Heart left ventricle (tissue), 16 donors: ENCODE data around the gene COL8A2. TPM values are rescaled to one million over a fixed set of nuclear protein-coding genes. Genes with fewer than 3 reads are reported as not detected.

ENCODE experiments used
- ATAC-seq, 4 donors: fragments of 200-7000 bp; cut with Tn5 transposase; one replicate each; pipeline ENCODE4 v1.9.1; 2020 to 2022; ENCODE audit warnings: moderate library complexity in 4 of 4, mild to moderate bottlenecking in 3 of 4, moderate number of reproducible peaks in 1 of 4
- DNase-seq, 5 donors: peaks; one replicate each; pipeline ENCODE4 v3.0.0-alpha.2; 2020
- H3K27ac ChIP-seq, 12 donors: fragments of 200-600 bp; sonication (generic) in 4 of 12; one replicate each; pipeline versions ENCODE4 v1.5.0 to v1.8.0; 2016 to 2022; ENCODE audit warnings: mild to moderate bottlenecking in 2 of 12
- H3K27me3 ChIP-seq, 9 donors: fragments of 200-600 bp; sonication (generic) in 2 of 9; one replicate each; pipeline versions ENCODE4 v1.5.1 to v1.8.0; 2016 to 2022; ENCODE audit warnings: mild to moderate bottlenecking in 3 of 9
- H3K36me3 ChIP-seq, 9 donors: fragments of 200-600 bp; sonication (generic) in 2 of 9; one replicate each; pipeline versions ENCODE4 v1.5.0 to v1.8.0; 2018 to 2022; ENCODE audit warnings: mild to moderate bottlenecking in 2 of 9
- H3K4me1 ChIP-seq, 12 donors: fragments of 200-600 bp; sonication (generic) in 4 of 12; one replicate each; pipeline versions ENCODE4 v1.5.0 to v1.8.0; 2016 to 2022; ENCODE audit warnings: mild to moderate bottlenecking in 3 of 12
- H3K4me3 ChIP-seq, 12 donors: fragments of 200-600 bp; sonication (generic) in 4 of 12; one replicate each; pipeline versions ENCODE4 v1.5.0 to v1.8.0; 2017 to 2022; ENCODE audit warnings: mild to moderate bottlenecking in 9 of 12, moderate library complexity in 4 of 12
- H3K9me3 ChIP-seq, 12 donors: fragments of 200-600 bp; sonication (generic) in 4 of 12; one replicate each; pipeline versions ENCODE4 v1.5.0 to v1.8.0; 2016 to 2022; ENCODE audit warnings: mild to moderate bottlenecking in 1 of 12
- CTCF ChIP-seq, 12 donors: fragments of 200-600 bp; sonication (generic) in 4 of 12; IDR thresholded peaks; one replicate each; pipeline versions ENCODE4 v1.5.0 to v1.8.0; 2018 to 2022; ENCODE audit warnings: antibody characterized with exemption in 12 of 12, mild to moderate bottlenecking in 5 of 12
- POLR2A ChIP-seq, 2 donors: fragments of 450-650 bp; IDR thresholded peaks; one replicate each; pipeline ENCODE4 v1.6.1; 2017; ENCODE audit warnings: antibody characterized with exemption in 2 of 2, mild to moderate bottlenecking in 2 of 2, moderate library complexity in 2 of 2
- WGBS, 4 donors: extraction: QIAGEN DNeasy Blood & Tissue Kit in 2 of 4; methylation state at CpG; one replicate each; pipeline versions ENCODE4 v1.1.5 to v1.1.7; 2013 to 2018; 5-methylcytosine and 5-hydroxymethylcytosine counted together
- intact Hi-C, 10 donors: fragments of 100-400 bp; cut with DNase I; formaldehyde crosslinking; loops; one replicate each; pipeline versions ENCODE4 v1.11.1 to v1.14.2; 2022
- polyA plus RNA-seq, 2 donors: library from polyadenylated mRNA; stranded (reverse); fragments of 200-250 nt; gene quantifications; one replicate each; pipeline ENCODE4 v1.2.3, GENCODE V29; 2013
- total RNA-seq, 9 donors: library from RNA; depleted of rRNA in 2 of 9; stranded (reverse); fragments of >200 nt in 2 of 9; fragmentation: NEBNext Ultra II Directional in 3 of 9; extraction: Animal tissue kit (Norgen Biotek cat#: 25700) in 3 of 9; gene quantifications; one replicate each; pipeline versions ENCODE4 v1.1.0 to v1.2.4, GENCODE V29; 2016 to 2023
- donor health status: ischemic (EF 13 %, LVEDD 7.1; RV severe dilation, severe dysfunction).
- donor health status: healthy with polysubstance abuse.
- donor health status: DM: no; HTN: yes; CAD: no.
- donor health status: DM: no; HTN: no; CAD: no.
- donor health status: ischemic (EF 25% LVEDD 6.9; RV normal size, moderate dysfunction).
- donor health status: ischemic (EF 25% LVEDD 5.7; RV mildly dilated, moderate dysfunction).
- donor health status: healthy.
- donor health status: DM: yes; HTN: yes; CAD: no.
- donor health status: ischemic (EF 35%, LVEDD 5.7; RV mildly dilated, moderate dysfunction).
- donor health status: nonischemic (EF 11% LVEDD 7.7; RV severe dilation, severe dysfunction).
- donor health status: DM: yes; HTN: yes; CAD: no.
- donor health status: PGD.
- donor health status: ischemic (EF 29% LVEDD 5.4; RV normal size, mild dysfunction).
- donor health status: nonischemic (EF 23%, LVEDD 6.1; RV moderate dilation, normal function).

Gene COL8A2
- total and polyA plus RNA-seq, 11 donors: 0.33 to 2.6 (median 0.60) TPM

GRCh38 chr1:36070349-36070748 lies 54.7 kb downstream of the COL8A2 start:
- Histone ChIP-seq H3K27me3 (no peaks in the 10 kb centered on the region), H3K27ac (no peak overlapping the region), H3K4me3 (no peak overlapping the region), H3K36me3 (no peaks in the 10 kb centered on the region), H3K4me1 (no peaks in the 10 kb centered on the region), H3K9me3 (no peaks in the 10 kb centered on the region)
- TF ChIP-seq CTCF (IDR thresholded peaks at IDR 0.05): no peak
- no peak for TF ChIP-seq POLR2A (IDR thresholded peaks at IDR 0.05)
- intact Hi-C loops: no loop called here
- no peak for ATAC-seq
- 77 to 87% (median 83%) methylated on average over 2 of the region's 2 CpGs for WGBS, 4 donors
- DNase-seq: no peak

GRCh38 chr1:36068866-36069265 lies 56.2 kb downstream of the COL8A2 start:
- intact Hi-C loops: no loop called here
- H3K27ac ChIP-seq: no peak overlapping the region
- no peaks in the 10 kb centered on the region for H3K36me3 ChIP-seq
- WGBS, 4 donors: 92 to 94% (median 93%) methylated on average over 2 of the region's 2 CpGs
- TF ChIP-seq CTCF (IDR thresholded peaks at IDR 0.05) (no peak), POLR2A (IDR thresholded peaks at IDR 0.05) (no peak)
- ATAC-seq (no peak), DNase-seq (no peak)
- H3K4me3 ChIP-seq: no peak overlapping the region
- no peaks in the 10 kb centered on the region for H3K9me3 ChIP-seq
- no peaks in the 10 kb centered on the region for H3K27me3 ChIP-seq
- no peaks in the 10 kb centered on the region for H3K4me1 ChIP-seq

- ATAC-seq (no peak), DNase-seq (no peak)
- no peak for TF ChIP-seq POLR2A (IDR thresholded peaks at IDR 0.05)
- no peak for TF ChIP-seq CTCF (IDR thresholded peaks at IDR 0.05)
- Histone ChIP-seq H3K36me3 (no peaks in the 10 kb centered on the region), H3K27me3 (no peaks in the 10 kb centered on the region), H3K4me1 (no peaks in the 10 kb centered on the region), H3K9me3 (no peaks in the 10 kb centered on the region), H3K4me3 (no peak overlapping the region), H3K27ac (no peak overlapping the region)
- intact Hi-C loops: no loop called here
These were observed 57.2 kb downstream of the COL8A2 start for GRCh38 chr1:36067871-36068270.

GRCh38 chr1:36062315-36062714 lies 62.7 kb downstream of the COL8A2 start:
- TF ChIP-seq POLR2A (IDR thresholded peaks at IDR 0.05): no peak
- no peak for TF ChIP-seq CTCF (IDR thresholded peaks at IDR 0.05)
- WGBS, 4 donors: 89 to 100% (median 98%) methylated on average over 1 of the region's 1 CpG
- Histone ChIP-seq H3K27me3 (no peaks in the 10 kb centered on the region), H3K36me3 (peaks cover 0 to 31% (median 6%) of the 10 kb centered on the region in 9 donors), H3K9me3 (no peaks in the 10 kb centered on the region), H3K27ac (no peak overlapping the region), H3K4me1 (no peaks in the 10 kb centered on the region), H3K4me3 (no peak overlapping the region)
- intact Hi-C loops: no loop called here
- DNase-seq: no peak
- ATAC-seq: no peak
